ENCODE measurements around the gene RTN4RL2.
"Not testable (repeated sequence)": the region's sequence is repeated elsewhere in the genome, so short reads cannot be mapped to it uniquely, and the experiment has no call there.

RTN4RL2 gene

DNA sequence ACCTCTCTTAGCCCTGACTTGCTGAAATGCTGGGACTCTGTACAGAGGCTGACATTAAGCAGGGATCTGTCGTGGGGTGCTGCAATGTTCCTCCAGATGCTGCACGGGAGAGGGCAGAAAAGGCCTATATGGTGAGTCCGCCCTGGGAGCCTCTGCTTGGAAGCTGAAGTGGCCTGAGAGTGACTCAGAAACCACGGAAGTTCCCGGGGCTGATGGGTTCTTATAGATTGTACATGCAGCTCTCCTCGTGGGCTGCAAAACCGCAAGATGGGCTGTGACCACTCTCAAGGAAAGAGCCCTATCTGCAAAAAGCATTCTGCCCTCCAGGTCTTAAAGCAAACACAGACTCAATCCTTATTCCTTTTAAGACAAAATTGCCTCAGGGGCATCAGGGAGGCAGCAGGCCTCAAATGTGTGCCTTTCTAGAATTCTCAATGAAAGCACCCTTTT is 27.6 kb upstream of the RTN4RL2 start:
- DNase-seq (ENCODE audit: low read depth, low spot score) = peak; percentile 68

DNA sequence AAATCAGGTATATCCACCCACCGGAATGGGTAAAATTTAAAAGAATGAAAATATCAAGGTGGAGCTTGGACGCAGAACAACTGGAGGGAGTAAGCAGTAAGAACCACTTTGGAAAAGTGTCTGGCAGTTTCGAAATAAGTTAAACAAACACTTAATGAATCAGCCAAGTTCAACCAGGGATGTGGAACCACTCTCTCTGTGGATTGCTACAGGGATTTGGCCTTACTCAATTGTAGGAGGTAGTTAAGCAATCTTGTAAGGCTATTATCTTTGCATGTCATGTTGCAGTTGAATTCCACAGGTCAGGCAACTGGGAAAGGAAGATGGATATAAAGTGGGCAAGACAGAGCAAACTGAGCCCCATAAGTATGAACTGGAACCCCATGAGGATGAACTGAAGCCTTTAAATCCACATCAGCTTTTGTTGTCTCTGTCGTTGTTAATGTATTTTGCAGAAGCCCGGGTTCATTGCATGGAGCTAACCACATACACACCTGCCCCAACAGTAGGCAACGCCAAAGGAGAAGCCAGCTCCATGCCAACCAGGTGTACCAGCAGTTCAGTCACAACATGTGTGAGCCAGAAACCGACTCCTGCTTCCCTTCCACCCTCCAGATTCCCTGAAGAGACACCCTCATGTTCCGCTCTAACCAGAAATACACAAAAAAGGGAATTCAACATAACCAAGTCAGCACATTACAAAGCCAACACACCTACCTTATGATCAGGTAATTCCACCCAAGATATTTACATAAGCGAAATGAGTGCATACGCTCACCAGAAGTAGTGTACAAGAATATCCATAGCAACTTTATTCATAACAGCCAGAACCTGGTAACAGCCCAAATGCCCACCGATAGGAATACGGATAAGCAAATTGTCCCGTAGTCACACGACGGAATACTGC is 25.4 kb upstream of the RTN4RL2 start:
- DNase-seq (ENCODE audit: low read depth, low spot score) = peak; percentile 62

GRCh38 chr11:57436031-57436430 is 24.3 kb upstream of the RTN4RL2 start:
- DNase-seq (ENCODE audit: low read depth, low spot score) = no peak

GRCh38 chr11:57438345-57439285 is 21.7 kb upstream of the RTN4RL2 start:
- no peak for DNase-seq (ENCODE audit: low read depth, low spot score)

- DNase-seq (ENCODE audit: low read depth, low spot score) = no peak
Measured at GRCh38 chr11:57439786-57440185, 20.5 kb upstream of the RTN4RL2 start.

GRCh38 chr11:57440744-57441414 is 19.4 kb upstream of the RTN4RL2 start:
- no peak for DNase-seq (ENCODE audit: low read depth, low spot score)

- DNase-seq (ENCODE audit: low read depth, low spot score) = no peak
Measured at GRCh38 chr11:57444362-57445121, 15.8 kb upstream of the RTN4RL2 start.

- DNase-seq (ENCODE audit: low read depth, low spot score) = not testable (repeated sequence)
Measured at GRCh38 chr11:57445122-57445394, 15.3 kb upstream of the RTN4RL2 start.

DNA sequence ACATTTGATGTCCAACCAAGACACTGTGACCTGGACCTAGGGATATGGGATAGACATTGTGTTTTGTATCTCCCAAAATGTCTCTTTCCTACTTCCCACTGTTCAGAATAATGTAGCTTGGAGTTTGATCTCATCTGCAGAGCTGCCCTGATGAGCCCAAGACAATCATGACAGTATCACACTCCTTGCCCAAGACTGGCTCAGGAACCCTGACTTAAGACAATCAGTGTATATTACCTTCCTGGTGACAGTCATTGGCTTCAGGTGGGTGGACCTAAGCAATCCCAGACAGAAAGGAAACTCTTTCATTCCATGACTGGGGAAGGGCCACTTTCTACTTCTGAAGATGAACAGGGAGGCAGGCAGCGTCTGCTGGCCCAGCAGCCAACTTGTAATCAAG is 14.3 kb upstream of the RTN4RL2 start:
- DNase-seq (ENCODE audit: low read depth, low spot score) = no peak

- no peak for DNase-seq (ENCODE audit: low read depth, low spot score)
Measured at GRCh38 chr11:57453543-57454177, 6.7 kb upstream of the RTN4RL2 start.

GRCh38 chr11:57456960-57457642 is 3.2 kb upstream of the RTN4RL2 start:
- DNase-seq (ENCODE audit: low read depth, low spot score) = peak; percentile 90

- DNase-seq (ENCODE audit: low read depth, low spot score) = no peak
Measured at GRCh38 chr11:57457643-57458023, 2.7 kb upstream of the RTN4RL2 start.

DNA sequence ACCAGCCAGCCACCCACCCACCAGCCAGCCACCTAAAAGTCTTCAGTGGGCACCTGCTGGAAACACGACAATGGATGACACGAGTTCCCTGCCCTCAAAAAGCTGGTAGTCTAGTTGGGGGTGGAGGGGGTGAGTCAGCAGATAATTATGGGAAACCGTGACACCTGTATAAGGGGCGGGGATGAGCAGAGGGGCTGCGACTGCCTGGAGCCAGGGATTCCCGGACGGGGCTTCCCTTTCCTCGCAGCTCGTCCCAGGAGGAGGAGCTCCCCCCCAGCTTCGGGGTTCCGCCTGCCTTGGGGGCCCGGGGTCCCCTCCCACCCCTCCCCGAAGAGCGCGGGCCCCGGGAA is 2.3 kb upstream of the RTN4RL2 start:
- no peak for DNase-seq (ENCODE audit: low read depth, low spot score)

- DNase-seq (ENCODE audit: low read depth, low spot score) = peak; percentile 50
Measured at GRCh38 chr11:57458410-57459163, 1.7 kb upstream of the RTN4RL2 start.

- peak; percentile 27 for DNase-seq (ENCODE audit: low read depth, low spot score)
Measured at GRCh38 chr11:57459164-57460021, 935 bp upstream of the RTN4RL2 start.

DNA sequence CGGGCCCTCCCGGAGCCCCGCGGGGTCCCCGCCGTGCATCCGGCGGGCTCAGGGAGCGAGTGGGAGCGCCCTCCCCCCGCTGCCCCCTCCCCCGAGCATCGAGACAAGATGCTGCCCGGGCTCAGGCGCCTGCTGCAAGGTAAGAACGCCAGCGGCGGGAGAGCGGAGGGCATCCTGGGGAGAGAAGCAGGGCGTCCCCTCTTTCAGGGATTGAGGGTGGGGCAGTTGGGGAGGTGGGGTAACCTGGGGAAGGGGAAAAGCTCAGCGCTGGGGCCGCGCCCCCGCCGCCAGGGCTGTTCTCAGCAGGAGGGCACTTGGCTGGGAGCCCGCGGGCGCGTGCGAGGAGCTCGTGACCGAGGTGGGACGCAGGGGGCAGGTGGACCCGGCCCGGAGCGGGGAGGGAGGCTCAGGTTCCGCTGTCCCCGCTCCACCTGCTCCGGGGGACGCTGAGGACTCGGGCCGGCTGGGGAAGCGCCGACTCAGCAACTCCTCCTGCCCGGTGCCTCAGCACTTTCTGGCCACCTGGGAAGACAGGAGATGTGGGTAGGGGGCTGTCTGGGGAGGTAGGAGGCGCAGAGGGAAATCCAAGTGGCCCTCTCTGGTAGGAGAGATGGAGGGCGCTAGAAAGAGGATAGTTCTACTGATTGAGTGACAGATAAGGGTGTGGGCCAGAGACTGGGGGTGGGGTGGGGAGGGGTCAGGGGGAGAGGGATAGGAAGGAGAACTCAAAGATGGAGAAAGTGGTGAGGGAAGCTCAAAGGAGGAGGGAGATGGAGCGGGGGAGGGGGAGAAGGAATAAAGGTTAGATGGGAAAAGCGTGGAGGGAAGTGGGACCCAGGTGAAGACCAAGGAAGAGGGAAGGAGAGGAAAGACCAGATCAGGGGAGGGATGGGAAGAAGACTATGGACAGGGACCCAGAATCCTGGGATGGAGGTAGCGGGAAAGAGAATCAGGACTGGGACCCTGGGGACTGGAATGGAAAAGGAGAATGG is 726 bp downstream of the RTN4RL2 start:
- no peak for DNase-seq (ENCODE audit: low read depth, low spot score)

DNA sequence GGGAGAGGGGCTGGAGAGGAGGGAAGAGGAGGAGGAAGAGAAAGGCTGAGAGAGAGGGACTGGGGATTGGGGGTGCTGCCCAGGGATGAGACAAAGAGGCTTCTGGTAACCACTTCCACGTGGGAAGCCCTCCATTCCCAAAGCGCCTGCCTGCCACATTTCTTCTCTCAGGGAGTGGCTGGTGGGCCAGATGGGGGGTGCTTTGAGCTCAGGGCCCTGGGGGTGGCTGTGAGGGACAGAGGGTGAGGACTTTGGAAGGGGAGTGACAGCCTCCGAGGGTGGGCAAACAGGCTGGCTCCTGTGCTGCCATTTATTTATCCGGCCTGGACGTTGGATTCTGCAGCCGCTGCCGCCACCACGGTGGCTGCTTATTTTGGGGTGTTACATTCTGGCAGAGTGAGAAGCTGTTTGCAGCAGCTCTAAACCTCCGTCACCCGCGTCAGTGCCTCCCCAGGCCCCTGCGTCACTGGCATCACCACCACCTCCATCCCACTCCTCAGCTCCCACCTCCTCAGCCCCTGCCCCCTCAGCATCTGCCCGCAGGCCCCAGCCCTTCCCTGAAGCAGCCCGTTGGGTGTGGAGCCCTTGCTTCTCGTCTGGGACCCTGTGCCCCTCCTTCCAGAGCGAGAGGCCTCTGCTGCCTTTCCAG is 1.6 kb downstream of the RTN4RL2 start:
- DNase-seq (ENCODE audit: low read depth, low spot score) = no peak
